ENCODE data around the gene SFRP2.

SFRP2 gene

GRCh38 chr4:153822316-153822715 is 33.4 kb upstream of the SFRP2 start:
- H3K36me3 ChIP-seq (ENCODE audit: control insufficient read depth, insufficient read depth, low read length), result no peaks in the 10 kb centered on the region
- H3K27me3 ChIP-seq (ENCODE audit: control insufficient read depth, insufficient read depth, low read length, poor library complexity, severe bottlenecking), result no peaks in the 10 kb centered on the region
- no peaks in the 10 kb centered on the region for H3K9me3 ChIP-seq (ENCODE audit: control insufficient read depth, low read length)
- H3K27ac ChIP-seq (ENCODE audit: insufficient read depth, low read depth, low read length, poor library complexity, severe bottlenecking), result no peak overlapping the region
- no peaks in the 10 kb centered on the region for H3K4me1 ChIP-seq (ENCODE audit: control insufficient read depth, insufficient read depth, low read length)
- WGBS, 2 experiments, result 0 to 58% methylated on average over 1 to 3 of the region's 3 CpGs
- H3K4me3 ChIP-seq (ENCODE audit: insufficient read depth, low read depth, low read length), result no peak overlapping the region

- Histone ChIP-seq H3K27me3 (ENCODE audit: control insufficient read depth, insufficient read depth, low read length, poor library complexity, severe bottlenecking) (no peaks in the 10 kb centered on the region), H3K4me1 (ENCODE audit: control insufficient read depth, insufficient read depth, low read length) (no peaks in the 10 kb centered on the region), H3K27ac (ENCODE audit: insufficient read depth, low read depth, low read length, poor library complexity, severe bottlenecking) (no peak overlapping the region), H3K4me3 (ENCODE audit: insufficient read depth, low read depth, low read length) (no peak overlapping the region), H3K9me3 (ENCODE audit: control insufficient read depth, low read length) (no peaks in the 10 kb centered on the region), H3K36me3 (ENCODE audit: control insufficient read depth, insufficient read depth, low read length) (no peaks in the 10 kb centered on the region)
Observed at GRCh38 chr4:153817466-153817865, 28.6 kb upstream of the SFRP2 start.

- WGBS, 2 experiments, result 49 to 50% methylated on average over 2 of the region's 2 CpGs
- no peaks in the 10 kb centered on the region for H3K36me3 ChIP-seq (ENCODE audit: control insufficient read depth, insufficient read depth, low read length)
- H3K27ac ChIP-seq (ENCODE audit: insufficient read depth, low read depth, low read length, poor library complexity, severe bottlenecking), result no peak overlapping the region
- H3K9me3 ChIP-seq (ENCODE audit: control insufficient read depth, low read length), result no peaks in the 10 kb centered on the region
- no peaks in the 10 kb centered on the region for H3K4me1 ChIP-seq (ENCODE audit: control insufficient read depth, insufficient read depth, low read length)
- H3K4me3 ChIP-seq (ENCODE audit: insufficient read depth, low read depth, low read length), result no peak overlapping the region
- no peaks in the 10 kb centered on the region for H3K27me3 ChIP-seq (ENCODE audit: control insufficient read depth, insufficient read depth, low read length, poor library complexity, severe bottlenecking)
Observed at GRCh38 chr4:153816542-153816941, 27.7 kb upstream of the SFRP2 start.

GRCh38 chr4:153814789-153815188 is 25.9 kb upstream of the SFRP2 start:
- Histone ChIP-seq H3K9me3 (ENCODE audit: control insufficient read depth, low read length) (no peaks in the 10 kb centered on the region), H3K4me1 (ENCODE audit: control insufficient read depth, insufficient read depth, low read length) (no peaks in the 10 kb centered on the region), H3K27me3 (ENCODE audit: control insufficient read depth, insufficient read depth, low read length, poor library complexity, severe bottlenecking) (no peaks in the 10 kb centered on the region), H3K36me3 (ENCODE audit: control insufficient read depth, insufficient read depth, low read length) (no peaks in the 10 kb centered on the region), H3K4me3 (ENCODE audit: insufficient read depth, low read depth, low read length) (no peak overlapping the region), H3K27ac (ENCODE audit: insufficient read depth, low read depth, low read length, poor library complexity, severe bottlenecking) (no peak overlapping the region)
- WGBS, 2 experiments, result 94% methylated on average over 2 of the region's 2 CpGs

GRCh38 chr4:153809916-153810810 is 21.3 kb upstream of the SFRP2 start:
- Histone ChIP-seq H3K27ac (ENCODE audit: insufficient read depth, low read depth, low read length, poor library complexity, severe bottlenecking) (no peak overlapping the region), H3K9me3 (ENCODE audit: control insufficient read depth, low read length) (no peaks in the 10 kb centered on the region), H3K4me1 (ENCODE audit: control insufficient read depth, insufficient read depth, low read length) (no peaks in the 10 kb centered on the region), H3K27me3 (ENCODE audit: control insufficient read depth, insufficient read depth, low read length, poor library complexity, severe bottlenecking) (no peaks in the 10 kb centered on the region), H3K4me3 (ENCODE audit: insufficient read depth, low read depth, low read length) (no peak overlapping the region), H3K36me3 (ENCODE audit: control insufficient read depth, insufficient read depth, low read length) (no peaks in the 10 kb centered on the region)
- 95 to 96% methylated on average over 9 of the region's 9 CpGs for WGBS, 2 experiments

- Histone ChIP-seq H3K27ac (ENCODE audit: insufficient read depth, low read depth, low read length, poor library complexity, severe bottlenecking) (no peak overlapping the region), H3K27me3 (ENCODE audit: control insufficient read depth, insufficient read depth, low read length, poor library complexity, severe bottlenecking) (no peaks in the 10 kb centered on the region), H3K9me3 (ENCODE audit: control insufficient read depth, low read length) (no peaks in the 10 kb centered on the region), H3K36me3 (ENCODE audit: control insufficient read depth, insufficient read depth, low read length) (no peaks in the 10 kb centered on the region), H3K4me3 (ENCODE audit: insufficient read depth, low read depth, low read length) (no peak overlapping the region), H3K4me1 (ENCODE audit: control insufficient read depth, insufficient read depth, low read length) (no peaks in the 10 kb centered on the region)
Observed at GRCh38 chr4:153809307-153809706, 20.4 kb upstream of the SFRP2 start.

- H3K4me3 ChIP-seq (ENCODE audit: insufficient read depth, low read depth, low read length), result no peak overlapping the region
- no peaks in the 10 kb centered on the region for H3K4me1 ChIP-seq (ENCODE audit: control insufficient read depth, insufficient read depth, low read length)
Observed at GRCh38 chr4:153808175-153808574, 19.3 kb upstream of the SFRP2 start.

GRCh38 chr4:153806073-153806472 is 17.2 kb upstream of the SFRP2 start:
- Histone ChIP-seq H3K4me3 (ENCODE audit: insufficient read depth, low read depth, low read length) (no peak overlapping the region), H3K36me3 (ENCODE audit: control insufficient read depth, insufficient read depth, low read length) (no peaks in the 10 kb centered on the region), H3K27ac (ENCODE audit: insufficient read depth, low read depth, low read length, poor library complexity, severe bottlenecking) (no peak overlapping the region), H3K9me3 (ENCODE audit: control insufficient read depth, low read length) (no peaks in the 10 kb centered on the region), H3K4me1 (ENCODE audit: control insufficient read depth, insufficient read depth, low read length) (no peaks in the 10 kb centered on the region), H3K27me3 (ENCODE audit: control insufficient read depth, insufficient read depth, low read length, poor library complexity, severe bottlenecking) (no peaks in the 10 kb centered on the region)
- 89 to 94% methylated on average over 30 of the region's 30 CpGs for WGBS, 2 experiments

More at GRCh38 chr4:153808175-153808574, 19.3 kb upstream of the SFRP2 start:
- Histone ChIP-seq H3K27ac (ENCODE audit: insufficient read depth, low read depth, low read length, poor library complexity, severe bottlenecking) (no peak overlapping the region), H3K36me3 (ENCODE audit: control insufficient read depth, insufficient read depth, low read length) (no peaks in the 10 kb centered on the region), H3K9me3 (ENCODE audit: control insufficient read depth, low read length) (no peaks in the 10 kb centered on the region), H3K27me3 (ENCODE audit: control insufficient read depth, insufficient read depth, low read length, poor library complexity, severe bottlenecking) (no peaks in the 10 kb centered on the region)
- 97 to 100% methylated on average over 1 of the region's 1 CpG for WGBS, 2 experiments

- Histone ChIP-seq H3K4me3 (ENCODE audit: insufficient read depth, low read depth, low read length) (no peak overlapping the region), H3K27me3 (ENCODE audit: control insufficient read depth, insufficient read depth, low read length, poor library complexity, severe bottlenecking) (no peaks in the 10 kb centered on the region), H3K36me3 (ENCODE audit: control insufficient read depth, insufficient read depth, low read length) (no peaks in the 10 kb centered on the region), H3K9me3 (ENCODE audit: control insufficient read depth, low read length) (no peaks in the 10 kb centered on the region), H3K27ac (ENCODE audit: insufficient read depth, low read depth, low read length, poor library complexity, severe bottlenecking) (no peak overlapping the region), H3K4me1 (ENCODE audit: control insufficient read depth, insufficient read depth, low read length) (no peaks in the 10 kb centered on the region)
- 55 to 58% methylated on average over 3 of the region's 3 CpGs for WGBS, 2 experiments
Observed at GRCh38 chr4:153804722-153805121, 15.8 kb upstream of the SFRP2 start.

- 86 to 90% methylated on average over 1 to 2 of the region's 2 CpGs for WGBS, 2 experiments
- Histone ChIP-seq H3K27me3 (ENCODE audit: control insufficient read depth, insufficient read depth, low read length, poor library complexity, severe bottlenecking) (no peaks in the 10 kb centered on the region), H3K4me1 (ENCODE audit: control insufficient read depth, insufficient read depth, low read length) (no peaks in the 10 kb centered on the region), H3K4me3 (ENCODE audit: insufficient read depth, low read depth, low read length) (no peak overlapping the region), H3K9me3 (ENCODE audit: control insufficient read depth, low read length) (no peaks in the 10 kb centered on the region), H3K27ac (ENCODE audit: insufficient read depth, low read depth, low read length, poor library complexity, severe bottlenecking) (no peak overlapping the region), H3K36me3 (ENCODE audit: control insufficient read depth, insufficient read depth, low read length) (no peaks in the 10 kb centered on the region)
Observed at GRCh38 chr4:153799694-153800074, 10.8 kb upstream of the SFRP2 start.

Measured in ectodermal cell (in vitro differentiated cells).